ENCODE measurements around the gene ZSCAN5B.
"Not testable (repeated sequence)": the region's sequence is repeated elsewhere in the genome, so short reads cannot be mapped to it uniquely, and the experiment has no call there.

- TF ChIP-seq CTCF, POLR2A (IDR thresholded peaks at IDR 0.05): not testable (repeated sequence)
Measured at GRCh38 chr19:56245764-56246163, 48.2 kb upstream of the ZSCAN5B start.
